HepG2 (cell line): Measurements from ENCODE around the gene GRK6. TPM values are rescaled to one million over a fixed set of nuclear protein-coding genes. Genes with fewer than 3 reads are reported as not detected.
A peak's percentile ranks its signal among the peaks of the same experiment; 100 is the strongest.

Source experiments
- ATAC-seq: fragments of 200-7000 bp; cut with Tn5 transposase; 3 replicates; pipeline ENCODE4 v1.9.1; 2020; ENCODE audit warnings: mild to moderate bottlenecking, moderate library complexity
- BruUV-seq: library from RNA; stranded (reverse); fragments of 400-500 nt; replicated peaks from 2 replicates; lab custom pipeline; 2021; lab: Mats Ljungman, UMichigan
- CTCF ChIA-PET: fragments of 300-600 bp; formaldehyde crosslinking; extraction: SDS; loops from one replicate; lab custom pipeline; 2021; ENCODE audit warnings: low total read pairs, inconsistent platforms, low intra/inter-chr PET ratio; lab: Yijun Ruan, JAX
- POLR2A ChIA-PET: fragments of 350-600 bp; sonication (Branson Sonifier 250); formaldehyde crosslinking; loops from one replicate; lab custom pipeline; 2020; ENCODE audit warnings: antibody characterized with exemption, inconsistent platforms; lab: Yijun Ruan, JAX
- DNase-seq: peaks from one replicate; pipeline ENCODE4 v3.0.0-alpha.2; 2015; ENCODE audit warnings: low spot score
- FAIRE-seq: peaks from 3 replicates; lab custom pipeline; 2011; peaks lifted over from hg19 to GRCh38; lab: Jason Lieb, UNC
- H2AFZ ChIP-seq: one replicate; pipeline ENCODE4 v1.6.1; 2011; ENCODE audit warnings: low read length, inconsistent platforms
- H3K27ac ChIP-seq: fragments of 300-600 bp; 3 replicates; pipeline ENCODE4 v1.8.0; 2011; ENCODE audit warnings: mixed run types, mild to moderate bottlenecking, mixed read lengths, low read length, inconsistent platforms; ENCODE audit not compliant: insufficient read depth; ENCODE audit errors: extremely low read length
- H3K27me3 ChIP-seq, 2 experiments: fragments of 200-600 bp in 1 of 2; 2 replicates in 1 of 2; 3 replicates in 1 of 2; pipeline versions ENCODE4 v1.6.0 to v1.8.0; 2011; ENCODE audit warnings: low read length in 2 of 2, mild to moderate bottlenecking in 2 of 2, moderate library complexity in 2 of 2, inconsistent platforms in 1 of 2; ENCODE audit not compliant: insufficient read depth in 2 of 2, control insufficient read depth in 1 of 2
- H3K36me3 ChIP-seq, 2 experiments: fragments of 200-600 bp in 1 of 2; replicated peaks in 1 of 2; 2 replicates in 1 of 2; 3 replicates in 1 of 2; pipeline versions ENCODE4 v1.5.1 to v1.8.0; 2011; ENCODE audit warnings: low read length in 2 of 2, inconsistent platforms in 1 of 2; ENCODE audit not compliant: insufficient read depth in 2 of 2, control insufficient read depth in 1 of 2
- H3K4me1 ChIP-seq: 2 replicates; pipeline ENCODE4 v1.5.1; 2012; ENCODE audit warnings: low read length, inconsistent platforms; ENCODE audit not compliant: insufficient read depth
- H3K4me2 ChIP-seq: 2 replicates; pipeline ENCODE4 v1.6.0; 2011; ENCODE audit warnings: low read depth, low read length, inconsistent platforms
- H3K4me3 ChIP-seq, 3 experiments: fragments of 200-600 bp in 1 of 3; sonication (generic), shearing (Covaris generic) in 1 of 3; replicated peaks in 1 of 3; 2 replicates each; pipeline ENCODE4 v1.5.1; 2011 to 2016; ENCODE audit warnings: low read length in 3 of 3, inconsistent platforms in 2 of 3, low read depth in 2 of 3, mild to moderate bottlenecking in 2 of 3, control low read depth in 1 of 3, mixed read lengths in 1 of 3; ENCODE audit not compliant: insufficient read depth in 1 of 3
- H3K79me2 ChIP-seq: one replicate; pipeline ENCODE4 v1.6.1; 2011; ENCODE audit warnings: low read length, inconsistent platforms; ENCODE audit not compliant: insufficient read depth
- H3K9ac ChIP-seq: 2 replicates; pipeline ENCODE4 v1.6.0; 2011; ENCODE audit warnings: mild to moderate bottlenecking, low read depth, low read length, inconsistent platforms; ENCODE audit not compliant: insufficient read depth
- H3K9me3 ChIP-seq: 2 replicates; pipeline ENCODE4 v1.5.1; 2012; ENCODE audit warnings: mild to moderate bottlenecking, low read length
- H4K20me1 ChIP-seq: 2 replicates; pipeline ENCODE4 v1.6.0; 2011; ENCODE audit warnings: inconsistent platforms, mild to moderate bottlenecking, low read length, moderate library complexity; ENCODE audit not compliant: insufficient read depth
- ADNP ChIP-seq: sonication (generic); formaldehyde crosslinking; IDR thresholded peaks from 2 replicates; pipeline ENCODE4 v1.4.0; 2020; ENCODE audit warnings: missing genetic modification reagents
- CHD2 ChIP-seq: IDR thresholded peaks from 2 replicates; pipeline ENCODE4 v1.6.1; 2011; ENCODE audit warnings: low read depth, low read length, improper control_type of control experiment
- FOXA3 ChIP-seq: IDR thresholded peaks from 2 replicates; pipeline ENCODE4 v1.6.1; 2016; ENCODE audit warnings: missing genetic modification reagents, missing compliant biosample characterization
- IKZF4 ChIP-seq: sonication (generic); formaldehyde crosslinking; IDR thresholded peaks from 2 replicates; pipeline ENCODE4 v1.5.1; 2020; ENCODE audit warnings: borderline replicate concordance, mild to moderate bottlenecking, low read depth, missing genetic modification reagents; ENCODE audit errors: not compliant biosample characterization
- NFYB ChIP-seq: sonication (generic); formaldehyde crosslinking; IDR thresholded peaks from 2 replicates; pipeline ENCODE4 v1.4.0; 2020; ENCODE audit warnings: missing genetic modification reagents
- SOX13 ChIP-seq, 3 experiments: fragments of 450-650 bp in 1 of 3; sonication (generic) in 1 of 3; formaldehyde crosslinking in 1 of 3; IDR thresholded peaks in 2 of 3; conservative IDR thresholded peaks in 1 of 3; 2 replicates each; pipeline versions ENCODE4 v1.5.0 to v1.6.1; 2016 to 2020; ENCODE audit warnings: antibody characterized with exemption in 1 of 3, mild to moderate bottlenecking in 1 of 3, missing compliant biosample characterization in 1 of 3, missing genetic modification reagents in 1 of 3, moderate library complexity in 1 of 3
- ZIK1 ChIP-seq: sonication (generic); formaldehyde crosslinking; IDR thresholded peaks from 2 replicates; pipeline ENCODE4 v1.5.0; 2020; ENCODE audit warnings: mild to moderate bottlenecking, low read depth, missing genetic modification reagents, borderline replicate concordance
- ZNF263 ChIP-seq: sonication (generic); formaldehyde crosslinking; IDR thresholded peaks from 2 replicates; pipeline ENCODE4 v1.4.0; 2020; ENCODE audit warnings: missing genetic modification reagents
- ZNF343 ChIP-seq: sonication (generic); formaldehyde crosslinking; IDR thresholded peaks from 2 replicates; pipeline ENCODE4 v1.4.0; 2020; ENCODE audit warnings: mild to moderate bottlenecking, missing genetic modification reagents
- ZNF550 ChIP-seq: sonication (generic); formaldehyde crosslinking; IDR thresholded peaks from 2 replicates; pipeline ENCODE4 v1.4.0; 2020; ENCODE audit warnings: mild to moderate bottlenecking, missing genetic modification reagents, borderline replicate concordance
- WGBS: methylation state at CpG from one replicate; pipeline ENCODE4 v1.1.6; 2017; ENCODE audit warnings: low lambda C conversion rate; 5-methylcytosine and 5-hydroxymethylcytosine counted together
- in situ Hi-C: cut with HindIII; loops from 2 replicates; pipeline ENCODE4 v1.10.0; 2017; ENCODE audit warnings: low pct_unique_long_range_greater_than_20kb; ENCODE audit not compliant: extremely low pct_ligation_motif_present
- intact Hi-C: fragments of 100-400 bp; cut with micrococcal nuclease; formaldehyde crosslinking; loops from one replicate; pipeline ENCODE4 v1.10.0; 2022; ENCODE audit not compliant: unreplicated experiment
- polyA plus RNA-seq, 8 experiments: library from polyadenylated mRNA; depleted of rRNA in 3 of 8; stranded (reverse) in 7 of 8; unstranded in 1 of 8; fragments of >200 nt; fragmentation: Illumina TruSeq in 4 of 8; extraction: Trizol in 4 of 8; gene quantifications; 2 replicates each; pipeline versions ENCODE4 v1.2.1 to v1.2.3, GENCODE V29; 2011 to 2016; ENCODE audit warnings: low read depth in 4 of 8, missing spikeins in 1 of 8, mixed read lengths in 1 of 8; ENCODE audit not compliant: insufficient read depth in 1 of 8
- total RNA-seq, 5 experiments: library from RNA; depleted of rRNA; stranded (reverse); fragments of >200 nt; fragmentation: Illumina TruSeq; extraction: Trizol; gene quantifications; 2 replicates each; pipeline ENCODE4 v1.2.3, GENCODE V29; 2016; ENCODE audit warnings: low read depth in 1 of 5
- TF ChIP-seq, protein P1 (sequence below): sonication (generic); formaldehyde crosslinking; IDR thresholded peaks from 2 replicates; pipeline ENCODE4 v1.8.0; 2022; ENCODE audit warnings: mild to moderate bottlenecking, missing genetic modification reagents, borderline replicate concordance
- TF ChIP-seq, protein P2 (sequence below): IDR thresholded peaks from 2 replicates; pipeline ENCODE4 v1.6.1; 2016
- TF ChIP-seq, protein P3 (sequence below): sonication (generic); formaldehyde crosslinking; IDR thresholded peaks from 2 replicates; pipeline ENCODE4 v1.5.1; 2020; ENCODE audit warnings: mild to moderate bottlenecking, missing genetic modification reagents, moderate library complexity
- TF ChIP-seq, protein P4 (sequence below): sonication (generic); formaldehyde crosslinking; IDR thresholded peaks from 2 replicates; pipeline ENCODE4 v1.5.1; 2020; ENCODE audit warnings: mild to moderate bottlenecking, missing genetic modification reagents, moderate library complexity

Gene GRK6
- total and polyA plus RNA-seq, 2 of the 13 experiments (the other 11 are each of a cell fraction or from before 2014, with no cell fraction given), result 13.2 to 19.9 TPM

DNA sequence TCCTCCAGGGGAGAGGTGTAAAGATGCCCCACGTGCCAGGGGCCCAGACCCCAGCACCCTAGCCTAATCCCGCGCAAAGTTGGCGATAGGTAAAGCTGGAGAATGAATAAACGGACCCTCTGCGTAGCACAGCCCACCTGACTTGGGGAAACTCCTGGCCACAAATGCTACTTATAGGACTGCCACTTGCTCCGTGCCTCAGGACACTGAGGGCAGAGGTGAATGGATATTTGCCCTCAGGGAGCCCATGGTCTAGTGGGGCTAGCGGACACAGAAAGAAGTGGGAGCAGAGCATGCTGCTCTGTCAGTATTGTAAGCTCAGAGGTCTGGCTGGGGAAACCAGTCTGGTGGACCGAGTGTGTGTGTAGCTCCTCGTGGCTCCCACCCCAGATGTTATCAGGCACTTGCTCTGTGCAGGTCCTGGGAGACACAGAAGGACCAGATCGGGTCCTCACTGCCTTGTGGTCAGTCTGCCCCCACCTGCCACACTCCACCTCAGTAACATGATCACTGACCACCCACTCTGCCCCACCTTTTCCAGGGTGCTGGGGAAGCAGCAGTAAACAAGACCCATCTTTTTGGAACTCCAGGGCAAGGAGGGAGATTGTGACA, 841 bp downstream of the GRK6 start:
- Histone ChIP-seq H3K9ac (peak overlapping the region; percentile 96), H3K4me1 (peaks cover 43% of the 10 kb centered on the region), H3K4me3 (peak overlapping the region; percentile 69 to 87 (median 76)), H3K9me3 (no peaks in the 10 kb centered on the region), H3K27ac (peak overlapping the region; percentile 83), H3K79me2 (peaks cover 14% of the 10 kb centered on the region), H3K4me2 (peak overlapping the region; percentile 95), H3K27me3 (peaks cover 0 to 9% of the 10 kb centered on the region in 2 experiments; a peak in 1 of 5 replicates), H4K20me1 (no peaks in the 10 kb centered on the region), H3K36me3 (peaks cover 3 to 8% of the 10 kb centered on the region in 2 experiments; a peak in 3 of 5 replicates), H2AFZ (no peak overlapping the region)
- BruUV-seq, result TSS peak; percentile 74
- DNase-seq (no peak), ATAC-seq (no peak), FAIRE-seq (no peak)
- CTCF ChIA-PET, result interaction anchor here (1.2 kb wide), 1 partner anchor 28 kb away, joined by 5 read pairs; no protein-coding TSS in a partner anchor
- WGBS, result 1% methylated on average over 7 of the region's 11 CpGs
- intact Hi-C loops, result no loop called here
- in situ Hi-C loops, result no loop called here
- POLR2A ChIA-PET, result interaction anchor here (1.1 to 2.9 kb wide), 12 partner anchors 9 to 60 kb away, joined by 3 to 30 read pairs (median 9); no protein-coding TSS in a partner anchor
- TF ChIP-seq, protein P1, sequence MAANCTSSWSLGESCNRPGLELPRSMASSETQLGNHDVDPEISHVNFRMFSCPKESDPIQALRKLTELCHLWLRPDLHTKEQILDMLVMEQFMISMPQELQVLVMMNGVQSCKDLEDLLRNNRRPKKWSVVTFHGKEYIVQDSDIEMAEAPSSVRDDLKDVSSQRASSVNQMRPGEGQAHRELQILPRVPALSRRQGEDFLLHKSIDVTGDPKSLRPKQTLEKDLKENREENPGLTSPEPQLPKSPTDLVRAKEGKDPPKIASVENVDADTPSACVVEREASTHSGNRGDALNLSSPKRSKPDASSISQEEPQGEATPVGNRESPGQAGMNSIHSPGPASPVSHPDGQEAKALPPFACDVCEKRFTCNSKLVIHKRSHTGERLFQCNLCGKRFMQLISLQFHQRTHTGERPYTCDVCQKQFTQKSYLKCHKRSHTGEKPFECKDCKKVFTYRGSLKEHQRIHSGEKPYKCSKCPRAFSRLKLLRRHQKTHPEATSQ (CRISPR knock-in tag), result no peak
- no peak for TF ChIP-seq IKZF4
- TF ChIP-seq NFYB (CRISPR knock-in tag), result 0 out of 2 replicates have a peak, but pooled peaks have one; percentile 13
- TF ChIP-seq, protein P2, sequence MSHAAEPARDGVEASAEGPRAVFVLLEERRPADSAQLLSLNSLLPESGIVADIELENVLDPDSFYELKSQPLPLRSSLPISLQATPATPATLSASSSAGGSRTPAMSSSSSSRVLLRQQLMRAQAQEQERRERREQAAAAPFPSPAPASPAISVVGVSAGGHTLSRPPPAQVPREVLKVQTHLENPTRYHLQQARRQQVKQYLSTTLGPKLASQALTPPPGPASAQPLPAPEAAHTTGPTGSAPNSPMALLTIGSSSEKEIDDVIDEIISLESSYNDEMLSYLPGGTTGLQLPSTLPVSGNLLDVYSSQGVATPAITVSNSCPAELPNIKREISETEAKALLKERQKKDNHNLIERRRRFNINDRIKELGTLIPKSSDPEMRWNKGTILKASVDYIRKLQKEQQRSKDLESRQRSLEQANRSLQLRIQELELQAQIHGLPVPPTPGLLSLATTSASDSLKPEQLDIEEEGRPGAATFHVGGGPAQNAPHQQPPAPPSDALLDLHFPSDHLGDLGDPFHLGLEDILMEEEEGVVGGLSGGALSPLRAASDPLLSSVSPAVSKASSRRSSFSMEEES (CRISPR knock-in tag), result 0 out of 2 replicates have a peak, but pooled peaks have one; percentile 10
- TF ChIP-seq SOX13 (IDR thresholded peaks at IDR 0.05), result no peak
- 0 out of 4 replicates have a peak, but pooled peaks of 1 of the 2 experiments have one; percentile 6 for TF ChIP-seq SOX13 (CRISPR knock-in tag; conservative IDR thresholded peaks at IDR 0.05 in 1 of 2, IDR thresholded peaks at IDR 0.05 in 1 of 2)
- TF ChIP-seq ZNF550 (CRISPR knock-in tag), result no peak
- TF ChIP-seq ADNP (CRISPR knock-in tag), result no peak
- TF ChIP-seq ZIK1 (CRISPR knock-in tag), result 0 out of 2 replicates have a peak, but pooled peaks have one; percentile 19
- TF ChIP-seq CHD2, result no peak
- TF ChIP-seq ZNF343, result no peak
- TF ChIP-seq, protein P3, sequence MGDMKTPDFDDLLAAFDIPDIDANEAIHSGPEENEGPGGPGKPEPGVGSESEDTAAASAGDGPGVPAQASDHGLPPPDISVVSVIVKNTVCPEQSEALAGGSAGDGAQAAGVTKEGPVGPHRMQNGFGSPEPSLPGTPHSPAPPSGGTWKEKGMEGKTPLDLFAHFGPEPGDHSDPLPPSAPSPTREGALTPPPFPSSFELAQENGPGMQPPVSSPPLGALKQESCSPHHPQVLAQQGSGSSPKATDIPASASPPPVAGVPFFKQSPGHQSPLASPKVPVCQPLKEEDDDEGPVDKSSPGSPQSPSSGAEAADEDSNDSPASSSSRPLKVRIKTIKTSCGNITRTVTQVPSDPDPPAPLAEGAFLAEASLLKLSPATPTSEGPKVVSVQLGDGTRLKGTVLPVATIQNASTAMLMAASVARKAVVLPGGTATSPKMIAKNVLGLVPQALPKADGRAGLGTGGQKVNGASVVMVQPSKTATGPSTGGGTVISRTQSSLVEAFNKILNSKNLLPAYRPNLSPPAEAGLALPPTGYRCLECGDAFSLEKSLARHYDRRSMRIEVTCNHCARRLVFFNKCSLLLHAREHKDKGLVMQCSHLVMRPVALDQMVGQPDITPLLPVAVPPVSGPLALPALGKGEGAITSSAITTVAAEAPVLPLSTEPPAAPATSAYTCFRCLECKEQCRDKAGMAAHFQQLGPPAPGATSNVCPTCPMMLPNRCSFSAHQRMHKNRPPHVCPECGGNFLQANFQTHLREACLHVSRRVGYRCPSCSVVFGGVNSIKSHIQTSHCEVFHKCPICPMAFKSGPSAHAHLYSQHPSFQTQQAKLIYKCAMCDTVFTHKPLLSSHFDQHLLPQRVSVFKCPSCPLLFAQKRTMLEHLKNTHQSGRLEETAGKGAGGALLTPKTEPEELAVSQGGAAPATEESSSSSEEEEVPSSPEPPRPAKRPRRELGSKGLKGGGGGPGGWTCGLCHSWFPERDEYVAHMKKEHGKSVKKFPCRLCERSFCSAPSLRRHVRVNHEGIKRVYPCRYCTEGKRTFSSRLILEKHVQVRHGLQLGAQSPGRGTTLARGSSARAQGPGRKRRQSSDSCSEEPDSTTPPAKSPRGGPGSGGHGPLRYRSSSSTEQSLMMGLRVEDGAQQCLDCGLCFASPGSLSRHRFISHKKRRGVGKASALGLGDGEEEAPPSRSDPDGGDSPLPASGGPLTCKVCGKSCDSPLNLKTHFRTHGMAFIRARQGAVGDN (CRISPR knock-in tag), result peak; percentile 76
- no peak for TF ChIP-seq FOXA3 (CRISPR knock-in tag)
- TF ChIP-seq, protein P4, sequence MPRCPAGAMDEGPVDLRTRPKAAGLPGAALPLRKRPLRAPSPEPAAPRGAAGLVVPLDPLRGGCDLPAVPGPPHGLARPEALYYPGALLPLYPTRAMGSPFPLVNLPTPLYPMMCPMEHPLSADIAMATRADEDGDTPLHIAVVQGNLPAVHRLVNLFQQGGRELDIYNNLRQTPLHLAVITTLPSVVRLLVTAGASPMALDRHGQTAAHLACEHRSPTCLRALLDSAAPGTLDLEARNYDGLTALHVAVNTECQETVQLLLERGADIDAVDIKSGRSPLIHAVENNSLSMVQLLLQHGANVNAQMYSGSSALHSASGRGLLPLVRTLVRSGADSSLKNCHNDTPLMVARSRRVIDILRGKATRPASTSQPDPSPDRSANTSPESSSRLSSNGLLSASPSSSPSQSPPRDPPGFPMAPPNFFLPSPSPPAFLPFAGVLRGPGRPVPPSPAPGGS, result 0 out of 2 replicates have a peak, but pooled peaks have one; percentile 10
- TF ChIP-seq ZNF263 (CRISPR knock-in tag), result no peak
